GM10248 (cell line): ENCODE measurements around the gene PDK2.

Source experiments
- CTCF ChIA-PET: fragments of 300-600 bp; sonication (Branson Sonifier 250); formaldehyde crosslinking; extraction: SDS; loops from one replicate; lab custom pipeline; 2021; ENCODE audit warnings: antibody characterized with exemption; lab: Yijun Ruan, JAX
- POLR2A ChIA-PET: fragments of 350-650 bp; sonication (Branson Sonifier 250); formaldehyde crosslinking; extraction: SDS; loops from one replicate; lab custom pipeline; 2020; ENCODE audit warnings: antibody characterized with exemption; lab: Yijun Ruan, JAX
- DNase-seq: peaks from one replicate; pipeline ENCODE4 v3.0.0; 2012; ENCODE audit errors: extremely low spot score
- TF ChIP-seq, protein P1 (sequence below): IDR thresholded peaks from 2 replicates; pipeline ENCODE4 v1.5.1; 2012; ENCODE audit warnings: mild to moderate bottlenecking, low read depth; ENCODE audit errors: extremely low read depth, missing control alignments, control extremely low read depth

The PDK2 gene

GRCh38 chr17:50067996-50068395 lies 27.2 kb upstream of the PDK2 start:
- TF ChIP-seq, protein P1, sequence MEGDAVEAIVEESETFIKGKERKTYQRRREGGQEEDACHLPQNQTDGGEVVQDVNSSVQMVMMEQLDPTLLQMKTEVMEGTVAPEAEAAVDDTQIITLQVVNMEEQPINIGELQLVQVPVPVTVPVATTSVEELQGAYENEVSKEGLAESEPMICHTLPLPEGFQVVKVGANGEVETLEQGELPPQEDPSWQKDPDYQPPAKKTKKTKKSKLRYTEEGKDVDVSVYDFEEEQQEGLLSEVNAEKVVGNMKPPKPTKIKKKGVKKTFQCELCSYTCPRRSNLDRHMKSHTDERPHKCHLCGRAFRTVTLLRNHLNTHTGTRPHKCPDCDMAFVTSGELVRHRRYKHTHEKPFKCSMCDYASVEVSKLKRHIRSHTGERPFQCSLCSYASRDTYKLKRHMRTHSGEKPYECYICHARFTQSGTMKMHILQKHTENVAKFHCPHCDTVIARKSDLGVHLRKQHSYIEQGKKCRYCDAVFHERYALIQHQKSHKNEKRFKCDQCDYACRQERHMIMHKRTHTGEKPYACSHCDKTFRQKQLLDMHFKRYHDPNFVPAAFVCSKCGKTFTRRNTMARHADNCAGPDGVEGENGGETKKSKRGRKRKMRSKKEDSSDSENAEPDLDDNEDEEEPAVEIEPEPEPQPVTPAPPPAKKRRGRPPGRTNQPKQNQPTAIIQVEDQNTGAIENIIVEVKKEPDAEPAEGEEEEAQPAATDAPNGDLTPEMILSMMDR: no peak
- ChIA-PET CTCF (interaction anchor here (1.1 to 2.5 kb wide), 5 partner anchors 10 to 26 kb away, joined by 3 to 12 read pairs (median 8); partner anchors contain the start of gene ITGA3), POLR2A (no interaction called here)
- no peak for DNase-seq

GRCh38 chr17:50070908-50071680 lies 24.1 kb upstream of the PDK2 start:
- TF ChIP-seq, protein P1: no peak
- CTCF ChIA-PET: interaction anchor here (1.0 kb wide), 1 partner anchor 17 kb away, joined by 3 read pairs; no protein-coding TSS in a partner anchor
- DNase-seq: no peak

DNA sequence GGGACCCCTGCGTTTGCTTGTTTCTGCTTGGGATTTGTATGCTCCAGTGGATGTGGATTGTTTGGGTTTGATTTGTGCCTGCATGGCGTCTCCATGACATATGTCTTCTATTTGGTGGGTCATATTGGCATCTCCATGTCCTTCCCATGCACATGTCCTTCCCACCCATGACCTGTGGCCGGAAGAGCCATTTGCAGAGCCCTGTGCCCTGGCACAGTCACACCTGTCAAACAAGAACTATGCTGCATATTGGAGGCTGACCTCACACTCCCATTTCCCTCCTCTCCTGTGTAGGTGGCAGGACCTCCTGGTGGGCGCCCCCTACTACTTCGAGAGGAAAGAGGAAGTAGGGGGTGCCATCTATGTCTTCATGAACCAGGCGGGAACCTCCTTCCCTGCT lies 23.5 kb upstream of the PDK2 start:
- DNase-seq: no peak
- ChIA-PET POLR2A (no interaction called here), CTCF (interaction anchor here (0.7 kb wide), 1 partner anchor 16 kb away, joined by 3 read pairs; no protein-coding TSS in a partner anchor)
- TF ChIP-seq, protein P1: no peak

More at GRCh38 chr17:50070908-50071680, 24.1 kb upstream of the PDK2 start:
- POLR2A ChIA-PET: no interaction called here

GRCh38 chr17:50072130-50072529 lies 23.0 kb upstream of the PDK2 start:
- no peak for DNase-seq
- ChIA-PET CTCF (interaction anchor here (0.7 kb wide), 1 partner anchor 16 kb away, joined by 3 read pairs; no protein-coding TSS in a partner anchor), POLR2A (no interaction called here)
- TF ChIP-seq, protein P1: no peak

DNA sequence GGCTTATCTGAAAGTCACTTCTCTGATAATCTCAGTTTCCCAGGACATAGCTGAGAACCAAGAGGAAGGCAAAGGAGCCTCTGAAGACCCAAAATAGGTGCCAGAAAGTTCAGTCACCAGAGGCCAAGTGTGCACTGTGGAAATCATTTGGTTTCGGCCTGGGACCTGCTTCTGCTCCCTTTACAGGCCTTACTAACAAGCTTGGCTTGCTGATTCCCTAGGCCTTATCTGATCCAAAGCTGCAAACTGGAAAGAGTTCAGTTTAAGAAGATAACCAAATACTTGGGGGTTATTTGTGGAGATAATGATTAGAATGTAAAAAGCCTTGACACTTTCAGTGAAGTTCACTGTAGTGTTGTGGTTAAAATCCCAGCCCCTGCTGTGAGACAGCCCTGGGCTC lies 22.2 kb upstream of the PDK2 start:
- CTCF ChIA-PET: interaction anchor here (1.1 to 2.0 kb wide), 6 partner anchors 9 to 120 kb away, joined by 3 to 11 read pairs (median 4); no protein-coding TSS in a partner anchor
- POLR2A ChIA-PET: no interaction called here
- TF ChIP-seq, protein P1: no peak
- DNase-seq: no peak

GRCh38 chr17:50074227-50074626 lies 20.9 kb upstream of the PDK2 start:
- TF ChIP-seq, protein P1: no peak
- ChIA-PET POLR2A (interaction anchor here (0.7 kb wide), 1 partner anchor 8 kb away, joined by 3 read pairs; no protein-coding TSS in a partner anchor), CTCF (interaction anchor here (1.0 to 2.2 kb wide), 9 partner anchors 8 to 194 kb away, joined by 3 to 11 read pairs (median 4); no protein-coding TSS in a partner anchor)
- DNase-seq: no peak
